ENCODE results near the gene SIRT2.

DNA sequence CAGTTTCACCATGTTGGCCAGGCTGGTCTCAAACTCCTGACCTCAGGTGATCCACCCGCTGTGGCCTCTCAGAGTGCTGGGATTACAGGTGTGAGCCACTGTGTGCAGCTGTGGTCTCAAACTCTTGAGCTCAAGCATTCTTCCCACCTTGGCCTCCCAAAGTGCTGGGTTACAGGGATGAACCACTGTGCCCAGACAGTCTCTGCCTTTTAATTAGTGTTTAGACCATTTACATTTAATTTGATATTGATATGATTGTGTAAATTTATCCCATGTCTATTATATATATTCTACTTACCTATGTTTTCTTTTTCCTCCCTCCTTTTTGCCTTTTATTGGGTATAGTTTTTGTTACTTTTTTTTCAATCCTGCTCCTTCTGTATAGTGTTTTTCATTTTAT lies 2.3 kb upstream of the SIRT2 start:
- TF ChIP-seq, protein P1, sequence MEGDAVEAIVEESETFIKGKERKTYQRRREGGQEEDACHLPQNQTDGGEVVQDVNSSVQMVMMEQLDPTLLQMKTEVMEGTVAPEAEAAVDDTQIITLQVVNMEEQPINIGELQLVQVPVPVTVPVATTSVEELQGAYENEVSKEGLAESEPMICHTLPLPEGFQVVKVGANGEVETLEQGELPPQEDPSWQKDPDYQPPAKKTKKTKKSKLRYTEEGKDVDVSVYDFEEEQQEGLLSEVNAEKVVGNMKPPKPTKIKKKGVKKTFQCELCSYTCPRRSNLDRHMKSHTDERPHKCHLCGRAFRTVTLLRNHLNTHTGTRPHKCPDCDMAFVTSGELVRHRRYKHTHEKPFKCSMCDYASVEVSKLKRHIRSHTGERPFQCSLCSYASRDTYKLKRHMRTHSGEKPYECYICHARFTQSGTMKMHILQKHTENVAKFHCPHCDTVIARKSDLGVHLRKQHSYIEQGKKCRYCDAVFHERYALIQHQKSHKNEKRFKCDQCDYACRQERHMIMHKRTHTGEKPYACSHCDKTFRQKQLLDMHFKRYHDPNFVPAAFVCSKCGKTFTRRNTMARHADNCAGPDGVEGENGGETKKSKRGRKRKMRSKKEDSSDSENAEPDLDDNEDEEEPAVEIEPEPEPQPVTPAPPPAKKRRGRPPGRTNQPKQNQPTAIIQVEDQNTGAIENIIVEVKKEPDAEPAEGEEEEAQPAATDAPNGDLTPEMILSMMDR (IDR thresholded peaks at IDR 0.05): no peak
- TF ChIP-seq POLR2A (IDR thresholded peaks at IDR 0.05): no peak
